AG09309 (cell line): Measurements from ENCODE around the gene LLGL2.

Experiments
- DNase-seq: peaks from one replicate; pipeline ENCODE4 v3.0.0-alpha.2; 2010; ENCODE audit warnings: low read depth
- H3K4me3 ChIP-seq: 2 replicates; pipeline ENCODE4 v1.5.1; 2011; ENCODE audit warnings: mild to moderate bottlenecking, low read depth, low read length, moderate library complexity; ENCODE audit not compliant: control insufficient read depth
- CTCF ChIP-seq: IDR thresholded peaks from 2 replicates; pipeline ENCODE4 v1.5.1; 2011; ENCODE audit warnings: mild to moderate bottlenecking, low read depth, low read length, inconsistent platforms; ENCODE audit not compliant: insufficient read depth, control insufficient read depth; ENCODE audit errors: missing control alignments

LLGL2 gene

GRCh38 chr17:75595920-75596313 lies 70.4 kb downstream of the LLGL2 start:
- TF ChIP-seq CTCF: no peak
- no peak overlapping the region for H3K4me3 ChIP-seq
- DNase-seq: no peak

- no peak for DNase-seq
These were observed 71.0 kb downstream of the LLGL2 start for GRCh38 chr17:75596320-75597087.

GRCh38 chr17:75601057-75601987 lies 75.8 kb downstream of the LLGL2 start:
- no peak overlapping the region for H3K4me3 ChIP-seq
- peak; percentile 70 for TF ChIP-seq CTCF
- no peak for DNase-seq

More at GRCh38 chr17:75596320-75597087, 71.0 kb downstream of the LLGL2 start:
- TF ChIP-seq CTCF: no peak
- no peak overlapping the region for H3K4me3 ChIP-seq

- H3K4me3 ChIP-seq: no peak overlapping the region
- TF ChIP-seq CTCF: no peak
- DNase-seq: no peak
These were observed 77.1 kb downstream of the LLGL2 start for GRCh38 chr17:75602644-75603043.

- no peak for TF ChIP-seq CTCF
- DNase-seq: no peak
- H3K4me3 ChIP-seq: no peak overlapping the region
These were observed 77.6 kb downstream of the LLGL2 start for GRCh38 chr17:75603123-75603522.

- TF ChIP-seq CTCF: no peak
- H3K4me3 ChIP-seq: no peak overlapping the region
- DNase-seq: no peak
These were observed 78.7 kb downstream of the LLGL2 start for GRCh38 chr17:75604034-75604695.
